HG02840 (cell line): ENCODE data around the gene PSPN.
"Not testable (repeated sequence)": the region's sequence is repeated elsewhere in the genome, so short reads cannot be mapped to it uniquely, and the experiment has no call there.

Source experiments
- ATAC-seq: cut with Tn5 transposase; IDR thresholded peaks from one replicate; pipeline ENCODE4 v1.9.1; 2021; ENCODE audit warnings: mild to moderate bottlenecking, moderate library complexity, moderate number of reproducible peaks; ENCODE audit not compliant: unreplicated experiment, low FRiP score

The PSPN gene

DNA sequence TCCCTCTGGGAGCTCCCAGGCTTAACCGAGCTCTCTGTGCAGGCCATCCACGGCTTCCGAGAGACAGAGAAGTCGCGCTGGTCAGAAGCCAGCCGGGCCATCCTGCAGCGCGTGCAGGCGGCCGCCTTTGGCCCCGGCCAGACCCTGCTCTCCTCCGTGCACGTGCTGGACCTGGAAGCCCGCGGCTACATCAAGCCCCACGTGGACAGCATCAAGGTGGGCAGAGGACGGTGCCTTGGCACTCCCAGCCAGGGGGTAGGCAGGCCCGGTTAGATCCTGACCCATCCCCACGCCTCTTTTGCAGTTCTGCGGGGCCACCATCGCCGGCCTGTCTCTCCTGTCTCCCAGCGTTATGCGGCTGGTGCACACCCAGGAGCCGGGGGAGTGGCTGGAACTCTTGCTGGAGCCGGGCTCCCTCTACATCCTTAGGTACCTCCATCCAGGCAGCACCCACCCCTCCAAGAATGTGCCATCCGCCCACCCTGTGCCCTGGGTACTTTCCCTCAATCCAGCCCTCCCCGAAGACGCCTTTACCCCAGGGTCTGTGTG is 1.5 kb downstream of the PSPN start:
- ATAC-seq, result no peak

DNA sequence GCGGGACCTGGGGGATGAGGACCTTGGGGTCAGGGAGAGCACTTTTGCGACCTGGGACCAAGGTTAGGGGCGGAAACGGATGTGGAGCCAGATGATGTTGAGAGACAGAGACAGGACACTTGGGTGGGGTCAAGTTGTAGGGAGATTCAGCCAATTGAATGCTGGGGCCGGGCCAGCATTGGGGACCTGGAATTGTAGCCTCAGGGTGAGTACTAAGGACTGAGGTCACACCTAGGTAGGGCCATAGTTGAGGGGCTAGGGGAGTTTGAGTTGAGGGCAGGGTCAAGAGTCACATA is 2.0 kb downstream of the PSPN start:
- no peak for ATAC-seq

DNA sequence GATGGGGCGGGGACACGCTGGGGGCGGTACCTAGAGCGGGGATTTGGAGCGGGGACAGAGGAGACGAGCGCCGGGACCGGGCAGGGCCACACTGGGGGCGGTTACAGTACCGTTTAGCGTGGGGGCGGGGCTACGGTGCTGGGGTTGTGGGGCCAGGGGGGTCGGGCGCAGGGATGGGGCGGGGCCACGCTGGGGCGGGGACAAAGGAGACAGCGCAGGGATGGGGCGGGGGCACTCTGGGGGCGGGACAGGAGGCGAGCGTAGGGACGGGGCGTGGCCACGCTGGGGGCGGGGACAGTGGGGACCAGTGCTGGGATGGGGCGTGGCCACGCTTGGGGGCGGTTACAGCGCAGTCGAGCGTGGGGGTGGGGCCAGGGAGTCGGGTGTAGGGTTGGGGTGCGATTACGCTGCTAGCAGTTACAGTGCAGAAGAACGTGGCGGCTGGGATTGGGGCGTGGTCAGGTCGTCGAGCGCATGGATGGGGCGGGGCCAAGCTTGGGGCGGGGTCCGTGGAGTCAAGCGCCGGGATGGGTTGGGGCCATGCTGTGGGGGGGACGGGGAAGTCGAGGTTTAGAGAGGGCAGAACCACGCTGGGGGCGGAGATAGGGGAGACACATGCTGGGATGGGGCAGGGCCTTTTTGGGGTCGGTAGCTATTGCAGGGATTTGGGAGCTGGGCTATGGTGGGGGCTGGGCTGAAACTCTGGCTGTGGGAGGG is 2.5 kb downstream of the PSPN start:
- ATAC-seq, result peak; percentile 42

DNA sequence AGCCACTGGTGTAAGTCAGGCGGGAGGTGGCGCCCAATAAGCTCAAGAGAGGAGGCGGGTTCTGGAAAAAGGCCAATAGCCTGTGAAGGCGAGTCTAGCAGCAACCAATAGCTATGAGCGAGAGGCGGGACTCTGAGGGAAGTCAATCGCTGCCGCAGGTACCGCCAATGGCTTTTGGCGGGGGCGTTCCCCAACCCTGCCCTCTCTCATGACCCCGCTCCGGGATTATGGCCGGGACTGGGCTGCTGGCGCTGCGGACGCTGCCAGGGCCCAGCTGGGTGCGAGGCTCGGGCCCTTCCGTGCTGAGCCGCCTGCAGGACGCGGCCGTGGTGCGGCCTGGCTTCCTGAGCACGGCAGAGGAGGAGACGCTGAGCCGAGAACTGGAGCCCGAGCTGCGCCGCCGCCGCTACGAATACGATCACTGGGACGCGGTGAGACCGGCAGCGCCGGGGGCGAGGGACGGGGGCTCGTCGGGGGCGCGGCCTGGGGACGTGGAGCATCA is 3.1 kb downstream of the PSPN start, which contains the start of gene ALKBH7:
Gene ALKBH7, plus strand, starts transcription at position 201 of the 502 bp plus-strand sequence. Its CDS starts 27 bp downstream, at position 228.
- ATAC-seq, result peak; percentile 81

DNA sequence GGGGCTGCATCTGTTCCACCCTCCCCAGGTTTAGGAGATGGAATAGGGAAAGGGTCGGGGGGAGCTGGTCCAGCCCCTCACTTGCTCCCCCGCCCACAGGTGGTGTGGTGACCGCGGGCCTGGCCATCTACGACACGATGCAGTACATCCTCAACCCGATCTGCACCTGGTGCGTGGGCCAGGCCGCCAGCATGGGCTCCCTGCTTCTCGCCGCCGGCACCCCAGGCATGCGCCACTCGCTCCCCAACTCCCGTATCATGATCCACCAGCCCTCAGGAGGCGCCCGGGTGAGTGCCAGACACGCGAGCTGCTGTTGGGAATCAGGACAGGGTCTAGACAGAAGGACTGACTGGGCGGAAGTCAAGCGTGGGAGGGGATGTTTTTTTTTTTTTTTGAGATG is 11.4 kb downstream of the PSPN start:
- no peak for ATAC-seq

DNA sequence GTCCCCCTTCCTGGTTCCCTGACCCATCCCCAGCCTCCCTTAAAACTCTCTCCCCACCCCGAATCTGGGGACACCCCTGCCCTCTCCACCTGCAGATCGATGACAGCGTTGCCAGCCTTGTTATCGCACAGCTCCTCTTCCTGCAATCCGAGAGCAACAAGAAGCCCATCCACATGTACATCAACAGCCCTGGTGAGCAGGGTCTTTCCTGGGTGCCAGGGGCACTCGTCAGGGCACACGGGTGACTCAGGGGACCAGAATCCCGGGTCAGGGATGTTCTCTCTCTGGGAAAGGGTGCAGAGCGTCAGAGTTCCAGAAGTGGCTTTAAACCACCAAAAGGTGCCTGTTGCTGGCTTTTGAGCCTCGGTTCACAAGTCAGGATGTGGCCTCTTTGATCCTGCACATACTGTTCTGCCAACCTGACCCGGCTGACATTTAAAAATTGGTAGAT is 13.4 kb downstream of the PSPN start:
- ATAC-seq, result no peak

DNA sequence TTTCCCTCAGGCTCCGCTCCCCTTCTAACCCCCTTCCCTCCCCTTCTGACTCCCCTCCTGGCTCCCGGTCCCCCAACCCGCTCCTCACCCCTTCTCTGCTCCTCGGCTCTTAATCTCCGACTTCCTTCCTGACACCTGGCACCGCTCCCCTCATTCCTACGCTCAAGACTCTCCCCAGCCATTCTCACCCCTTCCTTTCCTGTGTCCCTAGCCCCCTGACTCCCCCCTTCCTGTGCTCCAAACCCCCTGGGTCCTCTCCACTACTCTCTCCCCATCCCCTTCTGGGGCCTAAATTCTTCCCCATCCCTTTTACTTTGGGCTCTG is 13.7 kb downstream of the PSPN start:
- ATAC-seq, result no peak

DNA sequence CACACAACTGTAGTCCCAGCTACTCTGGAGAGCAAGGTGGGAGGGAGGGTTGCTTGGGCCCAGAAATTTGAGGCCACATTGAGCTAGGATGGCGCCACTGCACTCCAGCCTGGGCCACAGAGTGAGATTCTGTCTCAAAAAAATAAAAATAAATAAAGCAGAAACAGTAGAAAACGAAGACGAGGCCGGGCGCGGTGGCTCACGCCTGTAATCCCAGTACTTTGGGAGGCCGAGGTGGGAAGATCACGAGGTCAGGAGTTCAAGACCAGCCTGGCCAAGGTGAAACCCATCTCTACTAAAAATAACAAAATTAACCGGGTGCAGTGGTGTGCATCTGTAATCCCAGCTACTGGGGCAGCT is 14.9 kb downstream of the PSPN start:
- not testable (repeated sequence) for ATAC-seq

DNA sequence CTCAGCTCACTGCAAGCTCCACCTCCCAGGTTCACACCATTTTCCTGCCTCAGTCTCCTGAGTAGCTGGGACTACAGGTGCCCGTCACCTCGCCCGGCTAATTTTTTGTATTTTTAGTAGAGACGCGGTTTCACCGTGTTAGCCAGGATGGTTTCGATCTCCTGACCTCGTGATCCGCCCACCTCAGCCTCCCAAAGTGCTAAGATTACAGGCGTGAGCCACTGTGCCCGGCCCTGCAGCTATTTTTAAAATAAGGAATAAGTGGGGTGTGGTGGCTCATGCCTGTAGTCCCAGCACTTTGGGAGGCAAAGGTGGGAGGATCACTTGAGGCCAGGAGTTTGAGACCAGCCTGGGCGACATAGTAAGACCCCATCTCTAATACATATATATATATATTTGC is 15.3 kb downstream of the PSPN start:
- ATAC-seq, result not testable (repeated sequence)

DNA sequence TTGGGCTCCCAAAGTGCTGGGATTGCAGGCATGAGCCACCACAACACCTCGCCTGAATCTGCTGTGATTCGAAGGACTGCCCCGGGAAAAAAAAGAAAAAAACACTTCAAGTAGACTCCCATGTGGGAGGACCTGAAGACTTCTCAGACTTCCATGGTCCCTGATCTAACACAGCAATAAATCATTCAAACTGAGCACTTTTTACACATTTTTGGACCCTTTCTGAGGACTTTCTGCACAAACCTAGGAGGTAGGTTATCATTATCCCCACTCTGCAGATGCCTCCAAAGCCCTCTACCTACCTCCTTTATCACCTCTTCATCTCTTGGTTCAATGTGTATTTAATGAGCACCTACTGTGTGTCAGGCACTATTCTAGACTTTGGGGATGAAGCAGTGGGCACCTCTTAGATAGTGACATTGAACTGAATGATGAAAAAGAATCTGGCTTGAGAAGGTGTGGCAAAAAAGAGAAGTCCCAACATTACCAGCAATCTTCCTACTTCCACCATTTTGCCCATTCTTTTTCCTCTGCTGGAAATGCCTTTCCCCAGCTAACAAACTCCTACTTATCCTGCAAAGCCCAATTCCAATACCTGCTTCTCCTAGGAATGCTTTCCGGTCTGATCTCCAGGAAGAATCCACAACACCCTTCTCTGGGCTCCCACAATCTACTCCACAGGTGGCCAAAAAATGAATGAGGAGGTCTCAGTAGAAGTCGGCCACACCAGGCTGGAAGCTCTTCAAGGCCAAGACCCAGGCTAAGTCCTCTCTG is 16.0 kb downstream of the PSPN start:
- no peak for ATAC-seq

DNA sequence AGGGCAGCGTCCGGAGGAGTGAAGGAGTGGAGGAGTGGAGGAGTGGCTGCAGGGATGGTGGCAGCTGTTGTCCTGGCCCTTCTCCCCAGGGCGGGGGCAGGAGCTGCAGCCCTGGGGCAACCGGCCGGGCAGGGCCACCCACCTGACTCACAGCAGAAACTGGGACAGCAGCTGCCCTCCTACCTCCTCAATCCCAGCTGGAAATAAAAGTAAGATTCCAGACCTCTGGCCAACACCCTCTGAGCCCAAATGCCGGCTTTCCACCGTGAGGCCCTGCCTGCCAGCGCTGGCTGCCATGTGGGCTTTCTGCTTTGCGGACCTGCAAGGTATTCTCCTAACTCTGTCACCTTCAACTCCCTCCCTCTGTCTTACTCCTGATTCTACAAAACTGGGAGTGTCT is 17.7 kb downstream of the PSPN start:
- no peak for ATAC-seq

DNA sequence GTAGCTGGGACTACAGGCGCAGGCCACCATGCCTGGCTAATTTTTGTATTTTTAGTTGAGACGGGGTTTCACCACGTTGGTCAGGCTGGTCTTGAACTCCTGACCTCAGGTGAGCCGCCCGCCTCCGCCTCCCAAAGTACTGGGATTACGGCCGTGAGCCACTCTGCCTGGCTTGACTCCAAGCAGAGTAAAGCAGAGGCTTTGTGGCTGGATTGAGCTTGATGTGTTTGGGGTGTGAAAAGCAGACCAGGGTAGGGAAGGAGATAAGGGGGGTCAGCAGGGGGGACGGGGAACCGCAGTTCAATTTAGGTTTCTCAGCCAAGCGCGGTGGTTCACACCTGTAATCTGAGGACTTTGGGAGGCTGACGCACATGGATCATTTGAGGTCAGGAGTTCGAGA is 18.6 kb downstream of the PSPN start:
- no peak for ATAC-seq

DNA sequence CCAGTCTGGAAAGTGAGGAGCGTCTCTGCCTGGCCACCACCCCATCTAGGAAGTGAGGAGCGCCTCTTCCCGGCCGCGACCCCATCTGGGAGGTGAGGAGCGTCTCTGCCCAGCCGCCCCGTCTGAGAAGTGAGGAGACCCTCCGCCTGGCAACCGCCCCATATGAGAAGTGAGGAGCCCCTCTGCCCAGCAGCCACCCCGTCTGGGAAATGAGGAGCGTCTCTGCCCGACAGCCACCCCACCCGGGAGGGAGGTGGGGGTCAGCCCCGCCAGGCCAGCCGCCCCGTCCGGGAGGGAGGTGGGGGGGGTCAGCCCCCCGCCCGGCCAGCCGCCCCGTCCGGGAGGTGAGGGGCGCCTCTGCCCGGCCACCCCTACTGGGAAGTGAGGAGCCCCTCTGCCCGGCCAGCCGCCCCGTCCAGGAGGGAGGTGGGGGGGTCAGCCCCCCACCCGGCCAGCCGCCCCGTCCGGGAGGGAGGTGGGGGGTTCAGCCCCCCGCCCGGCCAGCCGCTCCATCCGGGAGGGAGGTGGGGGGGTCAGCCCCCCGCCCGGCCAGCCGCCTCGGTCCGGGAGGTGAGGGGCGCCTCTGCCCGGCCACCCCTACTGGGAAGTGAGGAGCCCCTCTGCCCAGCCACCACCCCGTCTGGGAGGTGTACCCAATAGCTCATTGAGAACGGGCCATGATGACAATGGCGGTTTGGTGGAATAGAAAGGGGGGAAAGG is 20.3 kb downstream of the PSPN start:
- not testable (repeated sequence) for ATAC-seq

DNA sequence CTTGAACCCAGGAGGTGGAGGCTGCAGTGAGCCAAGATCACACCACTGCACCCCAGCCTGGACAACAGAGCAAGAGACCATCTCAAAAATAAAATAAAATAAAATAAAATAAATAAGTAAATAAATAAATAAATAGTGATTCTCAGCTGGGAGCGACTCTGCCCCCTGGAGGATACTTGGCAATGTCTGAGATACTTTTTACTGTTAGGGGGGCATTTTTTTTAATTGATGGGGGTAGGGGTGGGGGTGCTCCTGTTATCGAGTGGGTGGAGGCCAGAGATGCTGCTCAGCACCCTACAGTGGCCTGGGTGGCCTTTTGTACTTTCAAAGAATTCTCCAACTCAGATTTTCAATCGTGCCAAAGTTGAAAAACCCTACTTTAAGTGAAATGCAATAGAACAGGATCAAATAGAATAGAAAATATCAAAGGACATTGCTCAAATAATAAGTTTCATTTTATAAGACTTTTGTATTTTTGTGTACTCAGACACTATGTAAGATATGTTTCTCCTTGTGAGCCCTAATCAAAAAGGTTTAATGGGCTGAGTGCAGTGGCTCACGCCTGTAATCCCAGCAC is 21.5 kb downstream of the PSPN start:
- no peak for ATAC-seq

DNA sequence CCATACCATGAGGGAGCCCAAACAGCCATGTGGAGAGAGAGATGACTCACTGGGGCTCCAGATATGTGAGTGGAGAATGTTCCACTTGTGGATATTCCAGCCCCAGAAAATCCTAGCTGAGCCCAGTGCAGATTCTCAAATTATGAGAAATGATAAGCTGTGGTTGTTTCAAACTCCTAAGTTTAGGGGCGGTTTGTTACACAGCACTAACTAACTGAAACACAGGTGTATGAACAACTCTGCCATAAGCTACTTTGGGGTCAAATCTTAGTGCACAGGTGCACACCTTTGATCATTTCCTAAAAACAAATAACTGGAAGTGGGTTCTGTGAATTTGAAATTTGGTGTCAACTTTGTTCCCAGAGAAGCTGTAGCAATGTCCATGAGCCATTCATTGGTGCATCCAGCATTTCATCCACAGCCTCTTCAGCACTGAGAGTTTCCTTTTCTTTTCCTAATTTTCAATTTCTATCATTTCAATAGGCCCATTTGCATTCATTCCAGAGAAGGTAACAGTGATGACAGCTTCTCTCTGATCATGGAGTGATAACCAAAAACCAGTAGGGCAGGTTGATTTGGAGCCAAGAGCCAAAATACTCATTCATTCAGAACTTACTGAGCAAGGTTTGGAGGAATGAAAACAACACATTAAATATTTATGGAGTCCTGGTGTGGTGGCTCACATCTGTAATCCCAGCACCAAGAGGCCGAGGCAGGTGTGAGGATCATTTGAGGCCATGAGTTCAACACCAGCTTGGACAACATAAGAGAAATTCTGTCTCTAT is 23.2 kb downstream of the PSPN start:
- ATAC-seq, result no peak

DNA sequence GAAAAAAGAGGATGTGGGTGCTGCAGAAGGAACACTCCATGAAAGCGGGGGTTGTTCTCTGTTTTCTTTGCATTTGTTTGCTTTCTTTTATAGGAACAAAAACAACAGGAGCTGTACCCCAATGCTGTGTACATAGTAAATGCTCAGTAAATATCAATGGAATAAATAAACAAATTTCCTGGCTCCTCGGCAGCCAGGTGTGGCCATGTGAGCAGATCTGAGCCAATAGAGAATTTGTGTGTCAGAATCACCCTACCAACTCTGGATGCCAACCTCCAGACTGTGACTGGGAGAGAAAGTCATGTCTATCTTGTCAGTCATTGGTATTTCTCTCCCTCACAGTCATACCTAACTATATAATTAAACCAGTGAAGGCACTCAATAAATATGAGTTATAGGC is 25.0 kb downstream of the PSPN start:
- no peak for ATAC-seq

DNA sequence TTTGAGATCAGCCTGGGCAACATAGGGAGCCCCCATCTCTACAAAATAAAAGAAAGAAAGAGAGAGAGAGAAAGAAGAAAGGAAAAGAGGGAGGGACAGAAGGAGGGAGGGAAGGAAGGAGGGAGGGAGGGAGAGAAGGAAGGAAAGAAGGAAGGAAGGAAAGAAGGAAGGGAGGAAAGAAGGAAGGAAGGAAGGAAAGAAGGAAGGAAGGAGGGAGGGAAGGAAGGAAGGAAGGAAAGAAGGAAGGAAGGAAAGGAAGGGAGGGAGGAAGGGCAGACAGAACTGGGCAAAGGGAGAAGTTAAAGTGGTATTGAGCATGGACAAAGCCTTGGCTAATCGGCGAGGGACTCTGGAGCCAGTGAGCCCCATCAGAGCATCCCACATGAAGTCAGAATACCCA is 26.5 kb downstream of the PSPN start:
- ATAC-seq, result not testable (repeated sequence)

DNA sequence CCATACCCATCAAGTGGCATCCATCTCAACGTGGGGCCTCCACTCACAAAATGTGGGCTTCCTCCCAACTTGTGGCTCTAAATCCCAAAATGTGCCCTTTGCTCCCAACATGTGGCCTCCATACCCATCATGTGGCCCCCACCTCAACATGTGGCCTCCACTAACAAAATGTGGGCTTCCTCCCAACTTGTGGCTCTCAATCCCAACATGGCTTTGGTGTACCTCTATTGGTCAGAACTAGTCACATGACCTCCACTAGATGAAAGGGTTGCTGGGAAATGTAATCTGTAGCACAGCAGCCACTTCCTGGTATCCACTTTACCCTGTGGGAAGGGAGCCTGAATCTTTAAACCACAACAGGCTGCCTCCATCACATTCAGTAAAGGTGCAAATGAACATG is 32.3 kb downstream of the PSPN start:
- no peak for ATAC-seq

DNA sequence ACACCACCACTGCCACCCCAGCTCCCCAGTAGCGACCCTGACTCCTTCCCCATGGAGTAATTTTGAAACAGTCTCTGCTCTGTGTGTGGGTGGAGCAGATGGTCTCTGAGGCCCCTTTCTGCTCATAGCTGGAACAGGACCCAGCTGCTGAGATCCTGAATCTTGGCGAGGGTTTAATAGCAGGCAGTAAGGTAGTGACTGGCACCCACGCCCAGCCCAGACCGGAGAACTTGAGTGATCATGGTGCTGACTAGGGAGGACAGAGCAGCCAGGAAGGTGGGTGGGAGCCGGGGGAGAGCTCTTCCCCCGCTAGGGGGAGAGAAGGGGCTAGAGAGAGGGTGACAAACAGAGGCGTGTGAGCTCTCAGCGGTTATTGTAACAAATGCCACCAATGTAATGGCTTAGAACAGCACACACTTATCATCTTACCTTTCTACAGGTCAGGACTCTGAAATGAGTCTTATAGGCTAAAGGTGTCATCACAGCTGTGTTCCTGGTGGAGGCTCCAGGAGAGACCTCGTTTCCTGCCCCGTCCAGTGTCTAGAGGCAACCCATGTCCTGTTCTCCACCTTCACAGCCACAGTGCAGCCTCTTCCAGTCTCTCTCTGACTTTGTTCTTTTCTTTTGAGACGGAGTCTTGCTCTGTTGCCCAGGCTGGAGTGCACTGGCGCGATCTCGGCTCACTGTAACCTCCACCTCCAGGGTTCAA is 35.1 kb downstream of the PSPN start:
- no peak for ATAC-seq
